ENCODE results near the gene KLHL3.

The KLHL3 gene

GRCh38 chr5:137633896-137634295 is 102.0 kb downstream of the KLHL3 start:
- no peak overlapping the region for H3K27ac ChIP-seq
- DNase-seq (ENCODE audit: low spot score), result no peak
- ChIA-PET CTCF (interaction anchor here (1.2 kb wide), 1 partner anchor 145 kb away, joined by 5 read pairs; no protein-coding TSS in a partner anchor), POLR2A (ENCODE audit: low non-redundant PET) (no interaction called here)
- TF ChIP-seq CTCF (conservative IDR thresholded peaks at IDR 0.05; ENCODE audit: low read depth), result no peak

GRCh38 chr5:137632716-137633115 is 103.2 kb downstream of the KLHL3 start:
- ChIA-PET CTCF (interaction anchor here (0.7 kb wide), 1 partner anchor 26 kb away, joined by 3 read pairs; no protein-coding TSS in a partner anchor), POLR2A (ENCODE audit: low non-redundant PET) (no interaction called here)
- no peak for DNase-seq (ENCODE audit: low spot score)
- H3K27ac ChIP-seq, result no peak overlapping the region
- no peak for TF ChIP-seq CTCF (conservative IDR thresholded peaks at IDR 0.05; ENCODE audit: low read depth)

GRCh38 chr5:137631453-137631852 is 104.4 kb downstream of the KLHL3 start:
- ChIA-PET POLR2A (ENCODE audit: low non-redundant PET) (no interaction called here), CTCF (interaction anchor here (0.5 to 4.6 kb wide), 4 partner anchors 30 to 498 kb away, joined by 3 to 93 read pairs (median 11); no protein-coding TSS in a partner anchor)
- H3K27ac ChIP-seq, result no peak overlapping the region
- no peak for TF ChIP-seq CTCF (conservative IDR thresholded peaks at IDR 0.05; ENCODE audit: low read depth)
- no peak for DNase-seq (ENCODE audit: low spot score)

GRCh38 chr5:137630972-137631370 is 104.9 kb downstream of the KLHL3 start:
- DNase-seq (ENCODE audit: low spot score), result no peak
- no peak overlapping the region for H3K27ac ChIP-seq
- no peak for TF ChIP-seq CTCF (conservative IDR thresholded peaks at IDR 0.05; ENCODE audit: low read depth)
- CTCF ChIA-PET, result interaction anchor here (3.2 to 4.6 kb wide), 2 partner anchors 30 to 111 kb away, joined by 16 to 93 read pairs; no protein-coding TSS in a partner anchor
- POLR2A ChIA-PET (ENCODE audit: low non-redundant PET), result no interaction called here

- POLR2A ChIA-PET (ENCODE audit: low non-redundant PET), result no interaction called here
- no peak for TF ChIP-seq CTCF (conservative IDR thresholded peaks at IDR 0.05; ENCODE audit: low read depth)
- no peak overlapping the region for H3K27ac ChIP-seq
- DNase-seq (ENCODE audit: low spot score), result no peak
- CTCF ChIA-PET, result interaction anchor here (0.6 to 4.6 kb wide), 20 partner anchors 8 to 477 kb away, joined by 3 to 93 read pairs (median 4); partner anchors contain the start of gene KLHL3
Measured at GRCh38 chr5:137630216-137630971, 105.5 kb downstream of the KLHL3 start.

GRCh38 chr5:137629646-137630045 is 106.2 kb downstream of the KLHL3 start:
- H3K27ac ChIP-seq, result no peak overlapping the region
- peak; percentile 83 for DNase-seq (ENCODE audit: low spot score)
- ChIA-PET CTCF (interaction anchor here (0.5 to 4.6 kb wide), 26 partner anchors 9 to 911 kb away, joined by 3 to 93 read pairs (median 4); partner anchors contain the start of gene KLHL3), POLR2A (ENCODE audit: low non-redundant PET) (no interaction called here)
- TF ChIP-seq CTCF (conservative IDR thresholded peaks at IDR 0.05; ENCODE audit: low read depth), result peak; percentile 90
